Muscle of arm (tissue), 12 donors: ENCODE results near the gene NUP43. TPM values are rescaled to one million over a fixed set of nuclear protein-coding genes. Genes with fewer than 3 reads are reported as not detected.
"Not testable (repeated sequence)": the region's sequence is repeated elsewhere in the genome, so short reads cannot be mapped to it uniquely, and the experiment has no call there.

Source experiments
- DNase-seq: peaks from one replicate; pipeline ENCODE4 v3.0.0-alpha.2; 2013
- polyA plus RNA-seq, 12 donors: library from polyadenylated mRNA; unstranded; fragments of 120-200 nt; gene quantifications; one replicate each; pipeline ENCODE4 v1.2.1, GENCODE V29; 2013; ENCODE audit not compliant: insufficient read length in 12 of 12

Gene NUP43
- polyA plus RNA-seq, 12 donors: 11.4 to 27.7 (median 24.4) TPM; not detected in 1

- DNase-seq: no peak
Measured at GRCh38 chr6:149698175-149698574, 48.2 kb downstream of the NUP43 start.

GRCh38 chr6:149696901-149697300 is 49.4 kb downstream of the NUP43 start:
- no peak for DNase-seq

- DNase-seq: no peak
Measured at GRCh38 chr6:149694921-149695320, 51.4 kb downstream of the NUP43 start.

GRCh38 chr6:149691201-149691600 is 55.1 kb downstream of the NUP43 start:
- no peak for DNase-seq

- no peak for DNase-seq
Measured at GRCh38 chr6:149686230-149686629, 60.1 kb downstream of the NUP43 start.

GRCh38 chr6:149683256-149683859 is 63.0 kb downstream of the NUP43 start:
- DNase-seq: no peak

GRCh38 chr6:149681845-149682244 is 64.5 kb downstream of the NUP43 start:
- not testable (repeated sequence) for DNase-seq

- DNase-seq: no peak
Measured at GRCh38 chr6:149681209-149681608, 65.1 kb downstream of the NUP43 start.

- DNase-seq: no peak
Measured at GRCh38 chr6:149680503-149680902, 65.8 kb downstream of the NUP43 start.

Other genes starting within 250 kb of the NUP43 start
- gene PPIL4, start 200.5 kb downstream of the NUP43 start, polyA plus RNA-seq: 10 to 100 TPM in 11 of 12 donors, not detected in 1; 26.8 to 50.9 (median 35.9) TPM
- gene GINM1, start 180.2 kb downstream of the NUP43 start, polyA plus RNA-seq: 10 to 100 TPM in 11 of 12 donors, not detected in 1; 42.4 to 61.5 (median 49.8) TPM
- 10 to 100 TPM in 11 of 12 donors, not detected in 1; 12.6 to 29.3 (median 24.1) TPM for gene KATNA1, start 97.8 kb downstream of the NUP43 start, polyA plus RNA-seq
- 10 to 100 TPM in 11 of 12 donors, not detected in 1; 19.5 to 29.8 (median 22.9) TPM for gene LATS1, start 28.4 kb downstream of the NUP43 start, polyA plus RNA-seq
- 10 to 100 TPM in 11 of 12 donors, not detected in 1; 58.3 to 96.6 (median 78.1) TPM for gene PCMT1, start 3.2 kb upstream of the NUP43 start, polyA plus RNA-seq
- gene LRP11, start 117.8 kb upstream of the NUP43 start, polyA plus RNA-seq: 10 to 100 TPM in 11 of 12 donors, not detected in 1; 16.6 to 33.3 (median 24.4) TPM
- gene RAET1E, start 151.6 kb upstream of the NUP43 start, polyA plus RNA-seq: 1 to 10 TPM in 5 of 12 donors, under 1 TPM in 5, not detected in 2; 0.11 to 2.1 (median 0.97) TPM
- gene RAET1G, start 176.6 kb upstream of the NUP43 start, polyA plus RNA-seq: under 1 TPM in 8 of 12 donors, not detected in 4; 0.21 to 0.62 (median 0.42) TPM
- gene ULBP2, start 195.5 kb upstream of the NUP43 start, polyA plus RNA-seq: under 1 TPM in 10 of 12 donors, not detected in 2; 0.20 to 0.86 (median 0.36) TPM
- 1 to 10 TPM in 1 of 12 donors, under 1 TPM in 9, not detected in 2; 0.21 to 1.2 (median 0.61) TPM for gene ULBP1, start 217.4 kb upstream of the NUP43 start, polyA plus RNA-seq